Measurements from ENCODE around the gene CCR6.

DNA sequence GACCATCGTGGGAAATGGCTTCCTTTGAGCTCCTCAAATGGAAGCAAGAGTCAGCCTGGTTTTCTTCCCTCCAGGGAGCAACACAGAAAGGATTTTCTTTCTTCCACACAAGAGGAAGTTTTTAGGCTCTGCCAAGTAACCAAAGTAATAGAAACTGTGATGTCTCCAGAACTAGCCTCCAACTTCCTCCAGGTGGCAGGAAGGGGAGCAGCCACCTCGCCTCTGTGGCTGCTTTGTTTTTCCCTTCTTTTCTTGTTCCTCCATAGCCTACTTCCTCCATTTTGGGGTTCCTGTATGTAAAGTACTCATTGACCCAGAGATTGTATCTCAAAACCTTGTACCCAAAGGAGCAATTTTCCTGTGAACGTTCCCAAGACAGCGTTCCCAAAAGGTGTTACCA, 32.7 kb upstream of the CCR6 start:
- TF ChIP-seq, protein P1, sequence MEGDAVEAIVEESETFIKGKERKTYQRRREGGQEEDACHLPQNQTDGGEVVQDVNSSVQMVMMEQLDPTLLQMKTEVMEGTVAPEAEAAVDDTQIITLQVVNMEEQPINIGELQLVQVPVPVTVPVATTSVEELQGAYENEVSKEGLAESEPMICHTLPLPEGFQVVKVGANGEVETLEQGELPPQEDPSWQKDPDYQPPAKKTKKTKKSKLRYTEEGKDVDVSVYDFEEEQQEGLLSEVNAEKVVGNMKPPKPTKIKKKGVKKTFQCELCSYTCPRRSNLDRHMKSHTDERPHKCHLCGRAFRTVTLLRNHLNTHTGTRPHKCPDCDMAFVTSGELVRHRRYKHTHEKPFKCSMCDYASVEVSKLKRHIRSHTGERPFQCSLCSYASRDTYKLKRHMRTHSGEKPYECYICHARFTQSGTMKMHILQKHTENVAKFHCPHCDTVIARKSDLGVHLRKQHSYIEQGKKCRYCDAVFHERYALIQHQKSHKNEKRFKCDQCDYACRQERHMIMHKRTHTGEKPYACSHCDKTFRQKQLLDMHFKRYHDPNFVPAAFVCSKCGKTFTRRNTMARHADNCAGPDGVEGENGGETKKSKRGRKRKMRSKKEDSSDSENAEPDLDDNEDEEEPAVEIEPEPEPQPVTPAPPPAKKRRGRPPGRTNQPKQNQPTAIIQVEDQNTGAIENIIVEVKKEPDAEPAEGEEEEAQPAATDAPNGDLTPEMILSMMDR (IDR thresholded peaks at IDR 0.05), result no peak
- TF ChIP-seq POLR2AphosphoS5 (IDR thresholded peaks at IDR 0.05), result no peak
